HFF-Myc (cell line): ENCODE results near the gene TMEM235.
"Not testable (repeated sequence)": the region's sequence is repeated elsewhere in the genome, so short reads cannot be mapped to it uniquely, and the experiment has no call there.

Experiments
- DNase-seq: peaks from one replicate; pipeline ENCODE4 v3.0.0-alpha.2; 2011; ENCODE audit warnings: low read depth; ENCODE audit errors: extremely low read depth
- H3K4me3 ChIP-seq: replicated peaks from 2 replicates; pipeline ENCODE4 v1.5.1; 2011; ENCODE audit warnings: low read depth, mild to moderate bottlenecking, control low read depth, low read length
- CTCF ChIP-seq: IDR thresholded peaks from 2 replicates; pipeline ENCODE4 v1.5.1; 2012; ENCODE audit warnings: mild to moderate bottlenecking, low read depth, low read length, control low read depth; ENCODE audit errors: missing control alignments

The TMEM235 gene

GRCh38 chr17:78252111-78252634, 20.7 kb downstream of the TMEM235 start:
- DNase-seq = no peak
- no peak overlapping the region for H3K4me3 ChIP-seq
- TF ChIP-seq CTCF = no peak

- no peak for TF ChIP-seq CTCF
- no peak for DNase-seq
- no peak overlapping the region for H3K4me3 ChIP-seq
Measured at GRCh38 chr17:78252701-78253635, 21.5 kb downstream of the TMEM235 start.

GRCh38 chr17:78253636-78253945, 22.2 kb downstream of the TMEM235 start:
- H3K4me3 ChIP-seq = peak overlapping the region; percentile 86
- not testable (repeated sequence) for DNase-seq

- TF ChIP-seq CTCF = no peak
- peak overlapping the region; percentile 86 for H3K4me3 ChIP-seq
- peak; percentile 29 for DNase-seq
Measured at GRCh38 chr17:78253946-78254672, 22.7 kb downstream of the TMEM235 start.

GRCh38 chr17:78255029-78255656, 23.7 kb downstream of the TMEM235 start:
- H3K4me3 ChIP-seq = no peak overlapping the region
- no peak for TF ChIP-seq CTCF
- DNase-seq = no peak

GRCh38 chr17:78255953-78256706, 24.7 kb downstream of the TMEM235 start:
- TF ChIP-seq CTCF = no peak
- no peak overlapping the region for H3K4me3 ChIP-seq
- no peak for DNase-seq
